ENCODE measurements around the gene CD84.

Gene CD84

GRCh38 chr1:160496334-160496733, 83.0 kb downstream of the CD84 start:
- no peak overlapping the region for H3K4me3 ChIP-seq (ENCODE audit: low read length)
- no peak for TF ChIP-seq CTCF (conservative IDR thresholded peaks at IDR 0.05; ENCODE audit: low read depth, low read length)
- DNase-seq (ENCODE audit: low read depth) = no peak

GRCh38 chr1:160494620-160495019, 84.7 kb downstream of the CD84 start:
- TF ChIP-seq CTCF (conservative IDR thresholded peaks at IDR 0.05; ENCODE audit: low read depth, low read length) = peak; percentile 37
- DNase-seq (ENCODE audit: low read depth) = no peak
- no peak overlapping the region for H3K4me3 ChIP-seq (ENCODE audit: low read length)

- TF ChIP-seq CTCF (conservative IDR thresholded peaks at IDR 0.05; ENCODE audit: low read depth, low read length) = no peak
- H3K4me3 ChIP-seq (ENCODE audit: low read length) = no peak overlapping the region
- no peak for DNase-seq (ENCODE audit: low read depth)
These were observed 86.7 kb downstream of the CD84 start for GRCh38 chr1:160492617-160493016.

DNA sequence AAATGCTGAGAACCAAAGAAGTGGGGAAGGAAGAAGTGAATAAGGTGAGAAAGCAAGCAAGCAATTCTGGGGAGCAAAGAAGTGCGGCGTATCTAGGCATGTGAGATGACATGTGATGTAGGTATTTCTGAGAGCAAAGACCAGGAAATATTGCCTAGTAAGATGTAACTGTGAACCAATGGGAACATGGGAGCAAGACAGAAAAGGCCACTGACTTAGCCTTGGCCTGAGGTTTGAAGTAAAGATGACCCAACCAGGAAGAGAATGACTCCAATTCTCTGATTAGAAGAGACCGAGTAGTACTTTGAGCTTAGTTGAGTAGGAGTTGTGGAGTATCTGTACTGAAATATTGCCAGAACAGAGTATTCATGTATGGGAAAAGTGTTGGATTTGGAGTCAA, 87.3 kb downstream of the CD84 start:
- TF ChIP-seq CTCF (conservative IDR thresholded peaks at IDR 0.05; ENCODE audit: low read depth, low read length) = no peak
- no peak for DNase-seq (ENCODE audit: low read depth)
- no peak overlapping the region for H3K4me3 ChIP-seq (ENCODE audit: low read length)

Data from retinal pigment epithelial cell (primary cell).